HG03439 (cell line): Measurements from ENCODE around the gene LITAF.

Source experiments
- ATAC-seq: cut with Tn5 transposase; IDR thresholded peaks from one replicate; pipeline ENCODE4 v1.9.1; 2021; ENCODE audit warnings: mild to moderate bottlenecking, moderate library complexity; ENCODE audit not compliant: unreplicated experiment

Gene LITAF

GRCh38 chr16:11554053-11554452 is 32.7 kb downstream of the LITAF start:
- no peak for ATAC-seq

GRCh38 chr16:11553371-11553770 is 33.3 kb downstream of the LITAF start:
- ATAC-seq, result no peak

- no peak for ATAC-seq
These were observed 34.3 kb downstream of the LITAF start for GRCh38 chr16:11552440-11552839.

GRCh38 chr16:11551842-11552241 is 34.9 kb downstream of the LITAF start:
- no peak for ATAC-seq

- no peak for ATAC-seq
These were observed 35.8 kb downstream of the LITAF start for GRCh38 chr16:11550791-11551498.

GRCh38 chr16:11547118-11547916 is 39.4 kb downstream of the LITAF start:
- ATAC-seq, result no peak

- ATAC-seq, result no peak
These were observed 40.1 kb downstream of the LITAF start for GRCh38 chr16:11546608-11547061.

- no peak for ATAC-seq
These were observed 42.9 kb downstream of the LITAF start for GRCh38 chr16:11543661-11544393.

GRCh38 chr16:11542069-11542744 is 44.5 kb downstream of the LITAF start:
- ATAC-seq, result no peak

GRCh38 chr16:11539641-11540050 is 47.1 kb downstream of the LITAF start:
- no peak for ATAC-seq

GRCh38 chr16:11538880-11539279 is 47.8 kb downstream of the LITAF start:
- no peak for ATAC-seq

- no peak for ATAC-seq
These were observed 50.4 kb downstream of the LITAF start for GRCh38 chr16:11536104-11536866.

- ATAC-seq, result no peak
These were observed 51.2 kb downstream of the LITAF start for GRCh38 chr16:11535494-11535893.

- no peak for ATAC-seq
These were observed 52.5 kb downstream of the LITAF start for GRCh38 chr16:11534262-11534661.

GRCh38 chr16:11533588-11533987 is 53.1 kb downstream of the LITAF start:
- no peak for ATAC-seq

- no peak for ATAC-seq
These were observed 56.4 kb downstream of the LITAF start for GRCh38 chr16:11530171-11530940.

GRCh38 chr16:11529285-11529684 is 57.4 kb downstream of the LITAF start:
- no peak for ATAC-seq

- ATAC-seq, result no peak
These were observed 58.7 kb downstream of the LITAF start for GRCh38 chr16:11528053-11528452.

- ATAC-seq, result no peak
These were observed 59.9 kb downstream of the LITAF start for GRCh38 chr16:11526655-11527350.
